Dermis blood vessel endothelial cell (primary cell): ENCODE measurements around the gene PLA2G7. TPM values are rescaled to one million over a fixed set of nuclear protein-coding genes. Genes with fewer than 3 reads are reported as not detected.
A peak's percentile ranks its signal among the peaks of the same experiment; 100 is the strongest.
"Not testable (repeated sequence)": the region's sequence is repeated elsewhere in the genome, so short reads cannot be mapped to it uniquely, and the experiment has no call there.

ENCODE experiments used
- DNase-seq: peaks from one replicate; pipeline ENCODE4 v3.0.0; 2010
- total RNA-seq: library from RNA; depleted of rRNA; stranded (reverse); fragments of >200 nt; gene quantifications from 2 replicates; pipeline ENCODE4 v1.2.3, GENCODE V29; 2014

Gene PLA2G7
- total RNA-seq: not detected in 2 replicates

GRCh38 chr6:46734867-46735719 is at the start of gene PLA2G7:
Gene PLA2G7, minus strand, starts transcription at chr6:46735375. Its CDS starts 12,484 bp downstream, at chr6:46722891.
- peak; percentile 15 for DNase-seq

- no peak for DNase-seq
Measured at GRCh38 chr6:46784535-46784934, 49.4 kb upstream of the PLA2G7 start.

DNA sequence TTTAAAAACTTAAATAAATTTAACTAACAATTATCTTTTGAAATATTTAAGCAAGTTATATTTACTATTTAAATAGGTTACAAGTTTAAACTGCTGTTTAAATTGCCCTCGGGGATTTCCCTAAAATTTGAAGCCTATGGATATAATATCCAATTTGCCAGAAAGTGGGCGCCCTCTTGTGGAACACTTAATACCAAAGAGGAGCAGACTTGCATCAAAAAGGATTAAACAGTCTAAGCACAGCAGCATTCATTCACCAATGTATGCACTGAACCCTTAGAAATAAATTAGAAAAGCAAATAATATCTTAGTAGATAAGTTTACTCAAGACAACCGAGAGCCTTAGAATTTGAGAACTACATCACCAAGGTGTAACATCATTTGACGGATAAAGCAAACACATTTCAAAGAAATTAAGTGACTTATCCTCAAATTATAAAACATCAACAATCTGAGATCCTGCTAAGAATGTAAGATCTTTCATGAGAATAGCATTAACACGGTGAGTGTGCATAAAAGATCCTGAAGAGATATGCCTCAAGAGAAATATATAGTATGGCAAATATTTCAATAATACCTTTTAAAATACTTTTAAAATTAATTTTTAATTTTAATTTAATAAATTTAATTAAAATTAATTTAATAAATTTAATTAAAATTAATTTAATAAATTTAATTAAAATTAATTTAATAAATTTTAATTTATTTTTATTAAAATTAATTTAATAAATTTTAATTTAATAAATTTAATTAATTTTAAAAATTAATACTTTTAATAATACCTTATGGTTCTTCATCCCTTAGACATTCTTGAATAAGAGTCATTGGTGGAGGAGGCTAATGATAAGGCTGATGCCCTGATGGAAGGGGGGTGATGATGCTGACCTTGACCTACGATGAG is 46.6 kb upstream of the PLA2G7 start:
- DNase-seq: peak; percentile 74

- DNase-seq: no peak
Measured at GRCh38 chr6:46777476-46778346, 42.5 kb upstream of the PLA2G7 start.

- no peak for DNase-seq
Measured at GRCh38 chr6:46776070-46776712, 41.0 kb upstream of the PLA2G7 start.

GRCh38 chr6:46774736-46775135 is 39.6 kb upstream of the PLA2G7 start:
- not testable (repeated sequence) for DNase-seq

DNA sequence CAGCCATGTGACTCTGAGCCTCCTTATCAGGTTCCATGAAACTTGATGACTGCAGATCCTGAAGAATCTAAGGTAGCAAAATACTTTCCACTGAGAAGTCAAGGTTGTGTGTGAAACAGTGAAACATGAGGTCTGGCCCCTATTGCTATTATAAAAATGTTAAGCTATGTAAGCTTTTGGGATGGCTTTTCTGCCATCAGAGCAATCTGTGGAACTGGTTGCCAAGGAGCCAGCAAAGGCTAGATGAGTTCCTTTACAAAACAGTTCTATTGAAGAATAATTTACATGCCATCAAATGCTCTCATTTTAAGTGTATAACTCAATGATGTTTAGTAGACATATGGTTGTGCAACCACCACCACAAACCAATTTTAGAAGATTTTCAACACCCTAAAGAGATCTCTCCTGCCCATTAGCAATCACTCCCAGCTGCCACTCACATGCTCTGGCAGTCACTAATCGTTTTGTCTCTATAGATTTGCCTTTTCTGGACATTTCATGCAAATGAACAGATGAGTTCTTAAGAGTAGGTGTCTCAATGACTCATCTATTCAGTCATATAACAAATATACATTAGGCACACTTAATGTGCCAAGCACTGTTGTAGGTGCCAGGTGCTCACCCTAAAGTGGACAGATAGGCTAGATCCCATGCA is 38.2 kb upstream of the PLA2G7 start:
- DNase-seq: no peak

- DNase-seq: no peak
Measured at GRCh38 chr6:46772762-46773161, 37.6 kb upstream of the PLA2G7 start.

DNA sequence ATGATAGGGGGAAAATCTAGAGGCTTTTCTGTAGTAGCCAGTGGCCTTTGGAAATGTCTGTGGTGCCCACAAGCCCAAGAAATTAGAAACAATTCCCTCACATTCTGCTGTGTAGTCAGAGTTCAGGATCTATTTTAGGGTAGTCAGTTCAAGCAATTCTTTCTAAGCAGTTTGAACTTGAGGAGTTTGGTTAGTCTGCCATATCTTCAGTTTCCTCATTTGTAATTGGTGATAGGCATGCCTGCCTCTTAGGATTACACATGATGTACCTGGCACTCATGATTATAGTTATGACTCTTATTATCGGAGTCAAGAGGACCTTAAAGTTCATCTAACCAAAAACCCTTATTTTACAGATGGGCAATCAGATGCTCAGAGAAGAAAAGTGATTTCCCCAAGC is 36.8 kb upstream of the PLA2G7 start:
- DNase-seq: no peak

DNA sequence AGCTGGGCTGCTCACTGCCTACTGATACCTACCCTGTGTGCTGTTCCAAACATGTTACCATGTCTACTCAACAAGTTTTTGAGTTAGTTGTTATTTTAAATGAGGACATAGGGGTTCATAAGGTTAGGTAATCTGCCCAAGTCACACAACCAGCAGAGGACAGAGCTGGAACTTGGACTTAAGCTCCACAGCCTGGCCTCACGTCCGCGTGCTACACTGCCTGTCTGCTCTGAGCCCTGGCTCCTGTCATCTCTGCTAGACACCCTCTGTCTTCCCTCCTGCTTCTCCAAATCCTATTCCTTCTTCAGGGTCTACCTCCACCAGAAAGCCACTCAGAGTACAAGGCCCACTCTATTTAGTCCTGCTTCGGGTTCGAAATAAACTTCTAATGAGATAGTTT is 29.8 kb upstream of the PLA2G7 start:
- no peak for DNase-seq

DNA sequence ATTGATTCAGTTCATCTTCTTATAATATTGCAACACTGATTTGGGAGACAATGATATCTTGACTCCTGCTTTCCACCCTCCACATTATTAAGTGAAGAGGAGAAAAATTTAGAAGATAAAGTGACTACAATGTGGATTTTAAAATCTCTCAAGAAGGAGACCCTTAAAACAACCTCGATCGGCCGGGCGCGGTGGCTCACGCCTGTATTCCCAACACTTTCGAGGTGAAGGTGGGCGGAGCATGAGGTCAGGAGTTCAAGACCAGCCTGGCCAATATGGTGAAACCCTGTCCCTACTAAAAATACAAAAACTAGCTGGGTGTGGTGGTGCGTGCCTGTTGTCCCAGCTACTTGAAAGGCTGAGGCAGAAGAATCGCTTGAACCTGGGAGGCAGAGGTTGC is 29.1 kb upstream of the PLA2G7 start:
- DNase-seq: not testable (repeated sequence)

- DNase-seq: no peak
Measured at GRCh38 chr6:46763466-46763865, 28.3 kb upstream of the PLA2G7 start.

- no peak for DNase-seq
Measured at GRCh38 chr6:46760925-46761324, 25.8 kb upstream of the PLA2G7 start.

DNA sequence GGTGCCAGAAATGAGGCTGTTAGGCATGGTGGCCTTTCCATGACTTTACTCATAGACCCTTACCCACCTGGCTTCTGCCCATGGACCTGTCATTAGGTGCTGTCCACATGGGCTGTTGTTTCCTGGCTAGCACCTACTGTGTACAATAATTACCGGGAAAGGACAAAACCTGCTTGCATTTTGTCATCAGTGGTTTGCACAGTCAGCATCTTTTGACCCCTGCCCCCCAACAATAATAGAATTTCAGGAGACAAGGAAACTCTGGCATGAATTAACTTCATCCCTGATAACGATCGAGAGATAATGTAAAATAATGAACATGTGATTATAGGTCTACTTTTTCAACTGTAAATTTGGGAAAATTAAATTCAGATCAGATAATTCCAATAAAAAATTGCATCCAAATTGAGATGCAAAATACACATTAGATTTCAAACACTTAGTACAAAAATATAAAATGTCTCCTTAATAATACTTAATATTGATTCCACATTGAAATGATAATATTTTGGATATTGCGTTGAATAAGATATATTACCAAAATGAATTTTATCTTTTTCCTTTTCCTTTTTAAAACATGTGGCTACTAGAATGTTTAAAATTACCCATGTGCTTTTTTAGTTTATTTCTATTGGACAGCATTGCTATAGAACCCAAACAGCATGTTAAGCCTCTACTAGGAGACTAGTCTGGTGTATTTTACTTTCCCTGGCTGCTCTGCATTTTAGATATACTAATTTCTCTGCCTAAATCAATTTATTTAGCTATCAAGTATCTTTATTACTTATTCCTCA is 24.0 kb upstream of the PLA2G7 start:
- DNase-seq: no peak

GRCh38 chr6:46757214-46757596 is 22.0 kb upstream of the PLA2G7 start:
- DNase-seq: no peak

- DNase-seq: no peak
Measured at GRCh38 chr6:46756469-46757213, 21.5 kb upstream of the PLA2G7 start.

DNA sequence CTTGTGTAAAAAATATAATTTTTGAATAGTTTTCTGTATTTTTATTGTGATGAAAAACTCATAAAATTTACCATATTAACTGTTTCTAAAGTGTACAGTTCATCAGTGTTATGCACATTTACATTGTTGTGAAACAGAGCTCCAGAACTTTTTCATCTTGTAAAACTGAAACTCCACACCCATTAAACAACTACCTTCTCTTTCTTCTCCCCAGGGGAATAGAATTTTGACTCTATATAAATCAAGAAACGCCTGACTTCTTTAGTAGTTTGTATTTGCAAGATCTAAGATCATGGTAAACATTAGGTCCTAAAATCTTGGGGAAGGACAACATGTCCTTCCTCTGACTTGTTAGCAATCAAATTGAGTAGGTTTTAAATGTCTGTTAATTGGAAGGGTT is 20.7 kb upstream of the PLA2G7 start:
- DNase-seq: no peak

- no peak for DNase-seq
Measured at GRCh38 chr6:46751658-46752057, 16.5 kb upstream of the PLA2G7 start.

DNA sequence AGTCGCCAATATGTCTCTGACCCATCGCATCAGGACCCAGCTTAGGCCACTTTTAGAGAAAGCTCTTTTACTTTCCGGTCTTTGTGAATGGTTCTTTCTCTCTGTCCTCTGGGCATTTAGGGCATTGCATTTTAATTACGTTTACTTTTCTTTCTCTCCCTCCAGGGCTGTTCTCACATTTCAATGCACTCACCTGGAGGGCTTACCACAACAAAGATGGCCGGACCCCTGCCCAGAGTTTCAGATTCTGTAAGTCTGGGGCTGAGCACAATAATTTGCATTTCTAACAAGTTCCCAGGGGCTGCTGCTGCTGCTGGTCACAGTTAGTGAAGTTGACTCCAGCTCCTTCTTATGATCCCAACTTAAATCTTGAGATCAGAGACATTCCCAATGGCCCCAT is 14.6 kb upstream of the PLA2G7 start:
- no peak for DNase-seq

DNA sequence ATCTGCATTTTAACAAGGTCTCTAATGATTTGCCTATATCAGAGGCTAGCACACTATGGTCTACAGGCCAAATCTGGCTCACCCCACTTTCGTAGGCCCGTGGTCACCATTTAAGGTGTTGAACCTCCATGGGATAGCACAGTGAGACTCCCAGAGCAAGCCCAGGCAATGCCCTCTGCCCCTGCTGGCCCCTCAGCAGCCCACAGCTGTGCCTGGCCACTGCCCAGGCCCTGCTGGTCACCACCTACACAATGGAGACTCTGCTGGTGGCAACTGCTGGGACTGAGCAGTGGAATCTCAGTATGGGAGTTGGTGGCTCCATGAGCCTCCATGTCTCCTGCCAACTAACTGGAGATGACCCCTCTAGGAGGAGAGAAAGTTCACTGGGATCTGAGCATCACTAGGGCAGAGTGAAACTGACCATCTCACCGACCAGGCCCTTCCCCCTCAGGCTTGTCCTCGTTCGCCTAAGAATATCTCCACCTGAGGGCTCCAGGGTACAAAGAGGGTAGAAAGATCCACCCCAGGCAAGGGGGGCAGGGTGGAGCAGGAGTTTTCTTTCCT is 13.8 kb upstream of the PLA2G7 start:
- DNase-seq: no peak
